Fibroblast of gingiva (primary cell): ENCODE measurements around the gene UNC13C.

Experiments
- DNase-seq: peaks from one replicate; pipeline ENCODE4 v3.0.0-alpha.2; 2011; ENCODE audit warnings: low read depth

UNC13C gene

DNA sequence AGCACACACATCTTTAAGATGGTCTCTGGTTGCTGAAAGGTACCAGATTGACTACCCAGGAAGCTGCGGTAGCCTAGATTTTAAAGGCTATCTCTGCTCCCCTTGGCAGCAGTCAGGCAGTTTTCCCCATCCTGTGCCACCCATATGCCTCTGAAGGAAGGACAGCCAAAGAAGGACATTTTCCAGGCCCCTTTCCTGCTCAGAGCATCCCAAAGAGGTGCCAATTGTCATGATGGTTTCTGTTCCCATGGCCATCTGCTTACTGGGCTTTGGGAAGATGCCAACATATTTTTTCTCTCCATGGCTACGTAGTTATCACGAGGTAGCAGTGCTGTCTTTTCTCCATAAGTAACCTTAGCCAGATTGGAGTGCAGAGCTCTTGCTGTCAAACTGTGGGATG is 39.7 kb downstream of the UNC13C start:
- no peak for DNase-seq

DNA sequence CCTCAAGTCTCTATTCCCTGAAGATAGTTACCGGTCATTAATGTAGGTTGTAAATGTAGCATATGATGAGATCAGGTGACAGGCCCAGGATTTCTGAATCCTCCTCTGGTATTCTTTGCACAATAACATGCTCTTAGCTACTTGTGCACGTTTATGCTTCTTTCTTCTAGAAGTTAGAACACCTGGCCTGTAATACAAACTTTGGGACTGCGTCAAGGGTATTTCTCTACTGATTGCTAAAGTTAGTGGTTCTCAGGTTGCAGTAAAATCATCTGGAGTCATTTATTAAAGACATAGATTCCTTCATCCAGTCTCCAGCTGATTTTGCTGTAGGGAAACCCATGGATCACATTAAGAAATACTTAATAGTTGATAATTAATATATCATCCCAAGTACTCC is 48.0 kb downstream of the UNC13C start:
- DNase-seq, result no peak

DNA sequence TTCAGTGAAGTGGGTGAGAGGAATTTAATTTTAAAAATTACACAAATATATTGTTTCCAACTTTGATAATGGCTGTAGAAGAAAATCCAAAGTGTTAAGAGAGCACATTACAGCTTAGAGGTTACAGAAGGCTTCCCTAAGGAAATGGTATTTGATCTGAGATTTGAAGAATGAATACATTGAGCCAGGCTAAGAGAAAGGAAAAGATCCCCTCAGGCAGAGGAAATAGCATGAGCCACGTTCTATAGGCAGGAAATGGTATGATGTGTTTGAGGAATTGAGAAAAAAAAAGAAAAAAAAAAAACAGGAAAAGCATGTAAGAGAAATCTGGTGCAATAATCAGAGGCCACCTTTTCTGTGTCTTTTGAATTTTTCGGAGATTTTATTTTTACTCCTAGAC is 48.6 kb downstream of the UNC13C start:
- no peak for DNase-seq

DNA sequence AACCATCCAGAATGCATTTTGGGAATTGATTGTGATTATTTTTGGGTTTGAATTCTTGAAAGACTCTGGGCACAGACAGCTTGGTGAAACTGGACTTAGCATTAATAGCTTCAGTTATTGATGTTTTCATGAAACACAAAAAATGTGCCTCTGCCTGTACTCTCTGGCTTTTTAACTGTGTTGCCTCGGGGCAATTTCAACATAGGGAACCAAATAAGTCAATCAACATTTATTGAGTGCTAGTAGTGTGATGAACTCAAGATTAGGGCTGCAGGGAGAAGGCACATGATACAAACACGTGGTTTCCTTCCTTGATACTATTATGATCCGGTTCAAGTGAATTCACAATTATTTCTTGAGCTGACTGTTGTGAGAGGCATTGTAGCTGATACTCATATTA is 50.8 kb downstream of the UNC13C start:
- DNase-seq, result no peak

DNA sequence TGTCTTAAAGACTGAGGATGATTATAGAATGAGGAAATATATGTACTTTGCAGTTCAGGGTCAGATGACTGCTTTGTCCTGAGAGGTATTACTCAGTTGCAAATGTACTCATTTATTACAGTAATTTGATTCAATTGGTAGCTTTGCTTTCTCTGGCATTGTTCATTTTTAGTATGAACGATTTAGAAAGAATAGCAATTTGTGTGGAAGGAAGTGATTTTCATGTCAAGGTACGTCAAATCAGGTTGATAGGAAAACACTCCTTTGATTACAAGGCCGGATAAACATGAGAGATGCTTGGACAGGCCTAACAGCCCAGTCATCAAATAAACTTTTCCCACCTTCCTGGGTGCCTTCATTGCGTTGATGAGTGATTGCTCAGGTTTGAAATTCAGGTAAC is 53.8 kb downstream of the UNC13C start:
- DNase-seq, result no peak

DNA sequence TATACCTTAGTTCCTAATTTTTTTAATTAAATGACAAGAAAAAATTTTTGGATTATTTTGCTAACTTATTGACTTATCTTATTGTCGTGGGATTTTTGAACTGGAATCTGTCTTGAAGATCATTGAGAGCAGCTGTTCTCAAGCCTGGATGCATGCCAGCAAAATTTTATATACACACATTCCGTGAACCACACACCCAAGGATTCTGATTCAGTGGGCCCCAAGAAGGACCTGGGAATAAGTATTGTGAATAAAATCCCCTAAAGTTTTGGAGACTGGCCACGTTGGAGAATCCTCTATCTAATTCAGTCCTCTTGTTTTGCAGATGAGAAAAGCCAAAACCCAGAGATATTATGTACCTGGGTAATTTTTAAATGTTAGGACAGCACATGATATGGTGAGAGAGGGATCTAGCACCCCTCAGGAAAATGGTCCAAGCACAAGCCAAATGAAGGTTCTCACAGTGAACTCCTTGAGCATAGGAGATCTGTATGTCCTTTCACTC is 55.2 kb downstream of the UNC13C start:
- DNase-seq, result no peak

DNA sequence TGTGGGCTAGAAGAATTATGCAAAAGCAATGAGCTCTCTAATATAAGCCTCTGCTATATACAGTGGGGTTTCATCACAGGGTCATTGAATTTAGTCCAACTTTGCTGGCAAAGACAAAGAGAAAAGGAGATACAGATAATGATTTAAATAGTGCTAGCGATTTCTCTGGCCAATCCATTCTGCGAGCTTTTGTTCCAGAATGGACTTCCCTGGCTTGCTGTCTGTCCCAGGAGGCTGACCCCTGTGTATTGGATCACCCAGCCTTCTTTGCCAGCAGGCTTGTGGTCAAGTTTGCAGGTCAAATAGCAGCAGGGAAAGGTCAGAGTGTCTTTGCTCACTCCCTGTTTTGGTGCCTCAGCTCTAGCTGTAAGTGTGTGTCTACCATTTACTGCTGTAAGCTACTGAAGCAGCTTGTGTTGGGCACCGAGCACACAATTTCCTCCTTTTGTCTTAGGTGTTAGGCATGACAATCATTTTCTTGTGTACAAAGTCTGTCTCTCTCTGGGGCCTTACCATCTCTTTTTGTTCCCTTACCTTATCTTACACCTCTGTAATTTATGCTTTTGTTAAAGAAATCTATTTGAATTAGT is 55.7 kb downstream of the UNC13C start:
- no peak for DNase-seq

DNA sequence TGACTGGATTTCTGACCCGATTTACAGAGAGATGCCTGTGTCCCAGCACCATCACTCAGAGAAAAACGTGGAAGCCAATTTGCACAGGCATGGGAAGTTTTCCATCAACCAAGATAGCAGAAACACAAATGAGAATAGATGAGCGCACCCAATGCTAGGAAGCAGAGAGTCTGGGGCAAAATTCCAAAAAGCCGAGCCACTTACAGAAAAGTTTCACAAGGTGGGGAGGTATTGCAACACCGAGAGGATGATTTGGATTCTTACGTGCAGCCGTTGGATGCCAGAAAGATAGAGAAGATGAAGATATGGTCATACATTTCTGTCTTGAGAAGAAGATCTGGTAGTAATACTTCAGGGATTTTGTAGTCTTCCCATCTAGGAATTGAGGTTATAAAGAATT is 57.4 kb downstream of the UNC13C start:
- no peak for DNase-seq

DNA sequence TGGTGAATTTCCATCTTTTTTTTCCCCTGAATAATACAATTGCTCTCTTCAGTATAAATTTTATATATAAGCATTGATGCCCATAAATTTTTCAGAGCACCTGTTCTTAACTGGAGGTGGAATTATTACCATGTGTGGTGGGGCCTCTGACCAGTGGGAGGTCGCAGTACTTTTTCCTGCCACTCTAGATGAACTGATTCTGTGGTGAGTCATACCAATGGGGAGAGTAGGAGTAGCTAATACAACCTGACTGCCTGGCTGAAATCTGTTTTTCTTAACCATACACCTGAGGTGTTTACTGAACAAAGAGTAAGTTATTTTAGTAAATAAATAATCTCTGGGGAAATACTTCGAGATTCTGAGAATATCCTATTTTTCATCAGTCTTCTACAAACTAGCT is 67.2 kb downstream of the UNC13C start:
- DNase-seq, result no peak

DNA sequence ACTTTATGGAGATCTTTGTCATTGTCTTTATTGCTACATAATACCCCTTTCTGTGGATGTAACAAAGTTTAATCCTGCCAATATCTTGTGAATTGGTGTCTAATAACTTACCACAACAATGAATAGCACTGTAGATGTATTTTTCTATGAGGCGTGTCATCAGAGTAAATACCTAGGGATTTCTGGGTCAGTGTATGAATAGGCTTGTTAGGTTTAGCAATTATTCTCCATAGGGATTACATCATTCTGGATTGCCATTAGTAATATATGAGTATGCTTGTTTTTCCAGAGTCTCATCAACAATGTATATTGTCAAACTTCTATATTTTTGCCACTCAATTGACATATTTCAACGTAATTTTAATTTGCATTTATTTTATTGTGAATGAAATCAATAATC is 67.9 kb downstream of the UNC13C start:
- DNase-seq, result no peak

DNA sequence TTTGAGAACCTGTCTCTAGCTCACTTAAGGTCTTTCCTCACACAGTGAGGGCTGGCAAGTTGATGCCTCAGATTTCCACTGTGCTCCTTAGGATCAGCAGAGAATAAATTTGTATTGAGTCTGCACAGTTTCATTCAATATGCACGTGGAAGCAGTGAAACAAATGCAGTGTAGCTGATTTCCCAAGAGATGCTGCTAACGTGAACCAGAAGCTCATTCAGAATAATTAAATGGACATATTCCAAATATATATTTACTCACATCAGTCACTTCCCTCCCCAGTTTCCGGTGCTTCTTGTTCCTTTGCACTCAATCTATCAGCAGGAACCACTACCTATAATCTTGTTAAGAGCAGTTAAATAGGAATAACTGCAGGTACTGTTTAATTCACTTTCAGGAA is 86.1 kb downstream of the UNC13C start:
- DNase-seq, result no peak

DNA sequence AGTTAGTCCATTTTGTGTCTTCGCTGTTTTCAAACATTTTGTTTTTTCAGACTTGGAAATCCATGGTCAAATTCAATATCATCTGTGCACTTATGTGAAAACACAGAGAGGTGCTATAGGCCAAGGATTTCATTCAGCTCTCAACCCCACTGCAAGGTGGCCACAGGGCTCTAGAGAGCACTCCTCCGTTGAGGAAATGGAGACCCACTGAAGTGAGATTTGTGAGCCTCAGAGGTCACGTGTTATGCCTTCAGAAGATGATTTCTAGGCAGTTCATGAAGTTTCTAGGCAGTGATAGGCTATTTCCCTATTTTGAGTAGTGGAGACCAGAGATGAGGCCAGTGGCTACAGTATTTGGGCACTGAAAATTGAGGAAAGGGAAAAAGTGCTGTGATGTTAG is 88.2 kb downstream of the UNC13C start:
- DNase-seq, result no peak

DNA sequence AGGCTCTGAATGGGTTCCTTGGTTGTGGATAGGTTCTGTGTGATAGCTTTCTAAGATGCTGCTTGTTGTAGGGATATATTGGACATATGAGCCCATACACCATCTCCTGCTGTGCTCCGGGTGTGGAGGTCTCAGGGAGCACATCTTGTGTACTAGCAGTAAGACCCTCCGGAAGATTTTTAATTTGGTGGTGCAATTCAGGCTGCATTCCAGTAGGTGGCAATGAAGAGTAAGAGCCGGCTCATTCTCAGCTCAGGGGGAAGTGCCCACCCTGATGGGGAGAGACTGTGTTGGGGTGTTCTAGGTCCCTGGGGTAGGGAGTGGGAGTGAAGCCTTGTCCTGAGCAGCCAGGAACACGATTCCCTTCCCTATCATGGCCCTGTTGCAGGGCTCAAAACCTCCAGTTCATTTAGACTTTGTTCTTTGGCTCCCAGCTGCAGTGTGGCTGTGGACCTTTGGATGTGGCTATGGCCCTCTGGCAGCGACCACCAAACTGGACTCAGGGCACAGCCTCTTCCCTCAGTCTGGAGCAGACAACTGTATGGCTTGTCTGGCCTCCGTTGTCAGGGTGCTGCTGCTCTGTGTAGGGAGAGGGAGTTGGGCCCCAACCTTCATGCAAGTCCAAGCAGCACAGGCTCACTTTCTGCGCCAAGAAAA is 104.7 kb downstream of the UNC13C start:
- DNase-seq, result no peak

DNA sequence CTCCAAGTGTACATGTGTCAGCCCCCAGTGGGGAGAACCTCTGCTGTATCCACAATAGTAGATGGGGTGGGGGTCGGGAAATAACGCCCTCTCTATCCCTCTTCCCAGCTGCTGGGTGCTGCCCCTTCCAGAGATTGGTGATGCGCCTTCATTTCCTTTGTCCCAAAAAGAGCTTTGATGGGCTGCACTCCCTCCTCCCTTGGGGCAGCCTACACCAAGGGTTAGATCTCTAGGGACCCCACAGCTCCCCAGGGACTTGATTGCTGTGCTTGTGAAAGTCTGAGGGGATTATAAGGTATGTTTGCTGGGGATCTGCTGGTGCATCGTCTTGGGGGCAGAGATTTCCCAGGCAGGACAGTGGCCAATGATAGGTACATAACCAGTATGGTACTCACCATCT is 105.3 kb downstream of the UNC13C start:
- no peak for DNase-seq

DNA sequence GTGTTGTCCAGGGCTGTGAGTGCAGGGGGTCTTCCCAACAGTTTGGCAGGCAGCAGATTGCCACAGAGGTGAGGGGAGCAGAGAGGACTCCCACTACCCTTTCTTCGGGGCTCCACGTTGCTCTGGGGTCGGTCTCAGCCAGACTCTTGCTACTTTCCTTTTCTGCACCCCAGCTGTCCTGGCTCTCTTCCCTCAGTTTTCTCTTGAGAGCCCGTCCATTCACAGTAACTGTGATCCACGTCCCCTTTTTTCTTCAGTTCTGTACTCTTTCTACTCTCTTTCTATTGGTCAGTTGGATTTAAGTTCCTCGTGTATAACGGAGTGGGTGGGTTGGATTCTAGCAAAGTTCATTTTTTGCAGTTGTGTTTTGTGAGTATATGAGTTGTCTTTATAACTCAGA is 105.8 kb downstream of the UNC13C start:
- DNase-seq, result no peak

DNA sequence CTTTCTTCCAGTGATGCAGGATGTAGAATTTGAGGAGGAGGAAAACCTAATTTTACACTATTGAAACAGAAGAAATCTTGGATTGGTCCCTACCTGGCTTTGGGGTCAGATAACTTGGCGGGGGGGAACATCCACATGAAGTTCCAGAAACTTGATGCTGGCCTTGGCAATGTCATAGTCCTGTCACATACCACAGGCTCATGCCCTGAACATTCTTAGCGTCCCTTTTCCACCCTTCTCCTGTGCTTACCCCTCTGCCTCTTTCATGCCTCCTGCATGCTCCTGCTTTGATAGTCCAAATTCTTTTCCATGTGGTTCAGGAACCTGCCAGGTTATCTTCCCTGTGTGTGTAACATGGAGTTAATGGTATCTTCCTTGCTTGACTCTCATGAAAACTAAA is 110.6 kb downstream of the UNC13C start:
- DNase-seq, result no peak

DNA sequence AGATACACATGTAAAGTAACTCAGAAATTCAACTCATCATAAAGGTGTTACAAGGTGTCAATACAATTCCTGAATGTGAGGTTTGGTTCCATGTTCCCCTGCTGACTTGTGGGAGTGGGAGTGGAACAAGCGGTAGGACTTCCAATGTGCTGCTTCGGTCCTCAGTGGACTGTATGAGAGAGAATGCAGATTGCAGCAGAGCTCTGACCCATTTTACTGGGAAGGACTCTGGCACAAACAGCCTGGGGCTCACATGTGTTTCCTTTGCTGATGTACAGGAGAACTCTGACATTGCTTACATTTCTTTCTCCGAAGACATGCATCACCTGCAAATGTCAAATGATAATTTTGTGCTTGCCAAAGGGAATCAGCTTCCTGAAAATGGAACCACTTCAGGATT is 111.5 kb downstream of the UNC13C start:
- no peak for DNase-seq

DNA sequence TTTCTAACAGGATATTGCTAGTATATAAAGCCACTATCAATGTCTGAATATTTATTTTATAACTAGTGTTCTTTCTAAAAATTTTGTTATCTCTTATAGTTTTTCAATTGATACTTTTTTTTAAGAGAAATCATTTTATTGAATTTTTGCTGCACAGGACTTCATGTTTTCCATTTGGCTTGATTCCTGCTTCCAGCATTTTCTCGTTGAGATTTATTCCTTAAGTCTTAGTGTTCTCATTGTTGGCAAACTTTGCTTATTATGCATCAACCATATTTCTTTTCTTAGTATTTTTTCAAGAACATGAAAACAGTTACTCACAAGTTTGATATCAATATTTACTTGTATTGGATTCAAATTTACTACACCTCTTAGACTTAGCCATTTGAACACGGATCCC is 113.4 kb downstream of the UNC13C start:
- DNase-seq, result no peak

DNA sequence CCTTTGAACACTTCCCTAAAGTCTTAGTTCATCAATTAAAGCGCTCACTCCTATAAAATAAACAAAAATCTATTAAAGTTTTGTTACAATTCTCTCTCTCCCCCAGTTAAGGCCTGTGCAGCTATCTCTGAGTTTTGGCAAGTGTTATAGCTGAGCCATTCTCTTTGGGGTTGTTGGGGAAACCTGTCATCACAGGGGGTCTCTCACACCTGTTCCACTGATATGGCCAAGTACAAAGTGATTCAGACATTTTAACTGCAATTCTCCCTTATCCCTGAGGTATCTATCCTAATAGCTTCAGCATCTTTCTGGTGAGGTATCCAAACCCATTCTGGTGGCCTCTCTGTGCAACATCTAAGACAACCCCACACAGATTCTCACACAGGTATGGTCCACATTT is 116.4 kb downstream of the UNC13C start:
- no peak for DNase-seq

DNA sequence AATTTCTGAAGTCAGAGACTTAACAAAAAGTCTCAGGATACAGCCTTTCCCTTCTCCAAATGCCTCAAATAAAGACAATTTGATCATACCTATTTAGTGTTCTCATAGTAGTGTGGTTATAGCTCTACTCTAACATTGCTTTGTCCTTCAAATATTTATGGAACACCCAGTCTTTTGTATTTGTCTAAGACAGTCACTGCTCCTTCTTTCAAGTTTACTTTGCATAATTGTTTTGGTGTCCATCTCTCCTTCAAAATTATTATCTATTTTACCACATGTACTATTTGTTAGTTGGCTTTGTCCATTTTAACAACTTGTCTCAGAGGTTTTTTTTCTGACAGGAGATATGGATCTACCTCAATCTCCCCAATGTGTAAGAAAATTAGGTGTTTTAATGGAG is 118.8 kb downstream of the UNC13C start:
- no peak for DNase-seq

DNA sequence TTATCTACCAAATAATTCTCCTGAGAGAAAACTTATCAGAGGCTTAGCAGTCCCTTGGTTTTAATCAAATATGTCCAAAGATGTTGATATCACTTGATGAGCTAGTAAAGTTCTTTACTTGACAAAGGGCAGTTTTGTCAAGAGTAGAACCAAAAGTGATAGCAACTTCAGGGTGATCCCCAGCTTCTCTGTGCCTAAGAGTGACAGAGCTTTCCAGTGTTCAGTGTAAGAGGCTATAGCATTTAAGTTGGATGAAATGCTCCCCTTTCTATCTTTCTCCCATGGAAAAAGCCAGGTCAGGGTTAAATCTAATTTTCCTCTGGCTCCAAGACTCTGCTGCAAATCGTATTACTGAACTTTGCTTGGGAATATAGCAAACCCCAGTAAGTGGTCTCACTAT is 120.8 kb downstream of the UNC13C start:
- no peak for DNase-seq

DNA sequence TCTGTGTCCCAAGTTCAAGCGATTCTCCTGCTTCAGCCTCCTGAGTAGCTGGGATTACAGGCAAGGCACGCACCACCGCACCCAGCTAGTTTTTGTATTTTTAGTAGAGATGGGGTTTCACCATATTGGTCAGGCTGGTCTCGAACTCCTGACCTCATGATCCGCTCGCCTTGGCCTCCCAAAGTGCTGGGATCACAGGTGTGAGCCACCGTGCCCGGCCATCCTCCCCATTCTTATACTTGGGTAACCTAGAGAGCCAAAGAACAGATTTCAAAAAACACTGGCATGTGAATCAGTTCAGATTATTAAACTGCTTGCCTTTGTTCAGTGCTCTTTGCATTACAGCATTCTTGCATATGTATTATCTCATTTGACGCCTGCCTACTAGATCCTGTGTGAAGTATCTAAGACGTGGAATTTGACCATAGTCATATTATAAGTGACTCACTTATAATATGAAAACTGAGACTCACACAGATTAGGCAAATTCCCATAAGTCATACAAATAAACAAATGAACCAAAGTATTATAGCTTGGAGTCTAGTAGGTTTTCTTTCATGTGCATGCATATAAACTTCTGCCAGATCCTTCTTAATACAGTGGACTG is 123.5 kb downstream of the UNC13C start:
- no peak for DNase-seq

DNA sequence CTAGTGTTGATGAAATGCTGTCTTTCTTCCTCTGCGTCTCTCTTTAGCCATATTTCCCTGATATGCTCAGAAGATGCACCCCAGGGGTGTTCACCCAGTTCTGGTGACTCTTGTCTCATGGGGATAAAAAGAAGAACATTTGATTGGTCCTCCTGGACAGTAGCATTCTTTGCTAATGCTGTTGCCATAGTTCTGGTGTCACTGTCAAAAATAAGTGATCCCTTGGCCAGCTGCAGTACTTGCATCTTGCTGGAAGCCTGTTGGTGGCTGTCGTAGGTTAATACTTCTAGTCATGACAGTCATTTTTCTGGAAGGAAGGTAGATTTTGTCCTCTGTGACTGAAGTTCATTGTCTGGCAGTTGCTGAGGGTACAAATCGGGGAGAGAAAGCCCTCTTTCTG is 124.5 kb downstream of the UNC13C start:
- no peak for DNase-seq

DNA sequence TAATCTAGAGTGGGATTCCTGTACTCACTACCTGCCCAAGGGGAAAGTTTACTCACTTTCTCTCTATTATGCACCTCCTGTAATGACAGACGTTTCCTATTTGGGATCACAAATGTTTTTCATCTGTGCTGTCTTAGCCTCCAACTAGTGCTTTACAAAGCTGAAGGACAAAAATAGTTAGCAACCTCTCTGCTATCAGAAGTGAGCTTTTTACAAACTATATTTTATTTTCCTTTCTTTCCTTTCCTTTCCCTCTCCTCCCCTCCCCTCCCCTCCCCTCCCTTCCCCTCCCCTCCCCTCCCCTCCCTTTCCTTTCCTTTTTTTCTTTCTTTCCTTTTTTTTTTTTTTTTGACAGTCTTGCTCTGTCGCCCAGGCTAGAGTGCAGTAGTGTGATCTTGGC is 130.8 kb downstream of the UNC13C start:
- DNase-seq, result no peak
